ENCODE results near the gene ASMT.
"Not testable (repeated sequence)": the region's sequence is repeated elsewhere in the genome, so short reads cannot be mapped to it uniquely, and the experiment has no call there.

ASMT gene

GRCh38 chrX:1656379-1656778 lies 41.5 kb downstream of the ASMT start:
- no peak for DNase-seq

- DNase-seq = no peak
Observed at GRCh38 chrX:1657367-1658070, 42.7 kb downstream of the ASMT start.

GRCh38 chrX:1658071-1658491 lies 43.2 kb downstream of the ASMT start:
- DNase-seq = no peak

- DNase-seq = no peak
Observed at GRCh38 chrX:1659664-1660461, 45.0 kb downstream of the ASMT start.

GRCh38 chrX:1661048-1661921 lies 46.4 kb downstream of the ASMT start:
- DNase-seq = no peak

- DNase-seq = no peak
Observed at GRCh38 chrX:1661922-1662221, 47.0 kb downstream of the ASMT start.

GRCh38 chrX:1667566-1667965 lies 52.7 kb downstream of the ASMT start:
- no peak for DNase-seq

- no peak for DNase-seq
Observed at GRCh38 chrX:1673337-1673736, 58.5 kb downstream of the ASMT start.

- no peak for DNase-seq
Observed at GRCh38 chrX:1676866-1677265, 62.0 kb downstream of the ASMT start.

GRCh38 chrX:1679238-1679637 lies 64.4 kb downstream of the ASMT start:
- no peak for DNase-seq

- no peak for DNase-seq
Observed at GRCh38 chrX:1681439-1681838, 66.6 kb downstream of the ASMT start.

- not testable (repeated sequence) for DNase-seq
Observed at GRCh38 chrX:1681856-1682255, 67.0 kb downstream of the ASMT start.

- DNase-seq = not testable (repeated sequence)
Observed at GRCh38 chrX:1682501-1682900, 67.6 kb downstream of the ASMT start.

GRCh38 chrX:1684883-1685282 lies 70.0 kb downstream of the ASMT start:
- not testable (repeated sequence) for DNase-seq

- DNase-seq = not testable (repeated sequence)
Observed at GRCh38 chrX:1685444-1685880, 70.6 kb downstream of the ASMT start.

- no peak for DNase-seq
Observed at GRCh38 chrX:1686642-1687041, 71.8 kb downstream of the ASMT start.

All from NCI-H526 treated with DMSO at 0.1 percent for 48 hours (cell line).